HCT116 (cell line): ENCODE measurements around the gene STIL. TPM values are rescaled to one million over a fixed set of nuclear protein-coding genes. Genes with fewer than 3 reads are reported as not detected.

Source experiments
- ATAC-seq: fragments of 200-7000 bp; cut with Tn5 transposase; 2 replicates; pipeline ENCODE4 v1.9.1; 2020; ENCODE audit warnings: mild to moderate bottlenecking, moderate library complexity
- BruUV-seq: library from RNA; stranded (reverse); fragments of 400-500 nt; replicated peaks from 2 replicates; lab custom pipeline; 2021; lab: Mats Ljungman, UMichigan
- CTCF ChIA-PET: fragments of 300-600 bp; sonication (Branson Sonifier 250); formaldehyde crosslinking; loops from one replicate; lab custom pipeline; 2021; ENCODE audit warnings: antibody characterized with exemption; lab: Charles Lee
- POLR2A ChIA-PET: fragments of 300-600, 350-600 bp; sonication (Branson Sonifier 250); formaldehyde crosslinking; loops from one replicate; lab custom pipeline; 2021; ENCODE audit warnings: antibody characterized with exemption; lab: Charles Lee
- RAD21 ChIA-PET, 2 experiments: fragments of 300-600 bp; sonication (Branson Sonifier 250); formaldehyde crosslinking; loops; one replicate each; lab custom pipeline; 2023; ENCODE audit warnings: low total read pairs in 2 of 2; ENCODE audit not compliant: uncharacterized antibody in 2 of 2, unreplicated experiment in 2 of 2, low non-redundant PET in 1 of 2; lab: Charles Lee
- DNase-seq: peaks from one replicate; pipeline ENCODE4 v3.0.0-alpha.2; 2010; ENCODE audit warnings: low read depth, low spot score
- H2AFZ ChIP-seq: fragments of 200-600 bp; shearing (Covaris generic), sonication (generic); 2 replicates; pipeline ENCODE4 v1.6.1; 2017; ENCODE audit warnings: low read depth, mixed run types, mixed read lengths, antibody characterized with exemption, low read length; ENCODE audit not compliant: poor library complexity, severe bottlenecking
- H3K27ac ChIP-seq: 2 replicates; pipeline ENCODE4 v1.5.1; 2012; ENCODE audit warnings: low read depth, low read length
- H3K27me3 ChIP-seq: fragments of 200-600 bp; sonication (generic); 2 replicates; pipeline ENCODE4 v1.6.1; 2016; ENCODE audit warnings: mixed run types, low read length, mixed read lengths; ENCODE audit not compliant: insufficient read depth
- H3K36me3 ChIP-seq, 2 experiments: fragments of 200-500 bp in 1 of 2; fragments of 200-600 bp in 1 of 2; sonication (Bioruptor generic) in 1 of 2; sonication (generic) in 1 of 2; 2 replicates each; pipeline versions ENCODE4 v1.5.1 to v1.6.1; 2014 to 2016; ENCODE audit warnings: low read length in 2 of 2, inconsistent platforms in 1 of 2, mixed read lengths in 1 of 2, mixed run types in 1 of 2; ENCODE audit not compliant: insufficient read depth in 2 of 2, control insufficient read depth in 1 of 2
- H3K4me1 ChIP-seq, 2 experiments: fragments of 200-600 bp in 1 of 2; sonication (generic) in 1 of 2; 2 replicates each; pipeline versions ENCODE4 v1.5.1 to v1.6.1; 2012 to 2017; ENCODE audit warnings: low read length in 2 of 2, inconsistent platforms in 1 of 2, mild to moderate bottlenecking in 1 of 2, mixed read lengths in 1 of 2, mixed run types in 1 of 2, moderate library complexity in 1 of 2; ENCODE audit not compliant: insufficient read depth in 2 of 2, control insufficient read depth in 1 of 2
- H3K4me2 ChIP-seq: fragments of 200-600 bp; sonication (generic); 2 replicates; pipeline ENCODE4 v1.6.1; 2017; ENCODE audit warnings: mixed run types, low read length, mixed read lengths
- H3K4me3 ChIP-seq, 2 experiments: fragments of 200-600 bp in 1 of 2; sonication (generic) in 1 of 2; replicated peaks in 1 of 2; 2 replicates each; pipeline ENCODE4 v1.5.1; 2011 to 2016; ENCODE audit warnings: low read length in 2 of 2, control low read depth in 1 of 2, low read depth in 1 of 2, mild to moderate bottlenecking in 1 of 2, mixed read lengths in 1 of 2, mixed run types in 1 of 2
- H3K79me2 ChIP-seq: fragments of 200-600 bp; sonication (generic); 2 replicates; pipeline ENCODE4 v1.6.1; 2017; ENCODE audit warnings: mild to moderate bottlenecking, mixed run types, low read length, moderate library complexity, mixed read lengths; ENCODE audit not compliant: insufficient read depth
- H3K9ac ChIP-seq: fragments of 200-600 bp; sonication (generic); 2 replicates; pipeline ENCODE4 v1.6.1; 2016; ENCODE audit warnings: low read length, mixed read lengths
- H3K9me2 ChIP-seq: fragments of 200-600 bp; sonication (generic), shearing (Covaris generic); 2 replicates; pipeline ENCODE4 v1.6.1; 2017; ENCODE audit warnings: mixed run types, mild to moderate bottlenecking, moderate library complexity; ENCODE audit not compliant: insufficient read depth
- H3K9me3 ChIP-seq, 2 experiments: fragments of 200-500 bp in 1 of 2; fragments of 200-600 bp in 1 of 2; sonication (Bioruptor generic) in 1 of 2; sonication (generic) in 1 of 2; 2 replicates each; pipeline ENCODE4 v1.6.1; 2014 to 2017; ENCODE audit warnings: low read length in 2 of 2, mixed read lengths in 2 of 2, inconsistent platforms in 1 of 2, low read depth in 1 of 2, mild to moderate bottlenecking in 1 of 2, mixed run types in 1 of 2, moderate library complexity in 1 of 2; ENCODE audit not compliant: control insufficient read depth in 1 of 2, insufficient read depth in 1 of 2
- H4K20me1 ChIP-seq: fragments of 200-600 bp; sonication (generic), shearing (Covaris generic); 2 replicates; pipeline ENCODE4 v1.6.1; 2017; ENCODE audit warnings: mixed run types, mild to moderate bottlenecking, moderate library complexity; ENCODE audit not compliant: insufficient read depth
- CEBPB ChIP-seq: IDR thresholded peaks from 2 replicates; pipeline ENCODE4 v1.6.1; 2012; ENCODE audit warnings: low read depth
- ELF1 ChIP-seq: IDR thresholded peaks from 2 replicates; pipeline ENCODE4 v1.6.1; 2012; ENCODE audit warnings: low read depth, borderline replicate concordance
- EZH2phosphoT487 ChIP-seq: fragments of 200-600 bp; IDR thresholded peaks from 2 replicates; pipeline ENCODE4 v1.6.1; 2018; ENCODE audit warnings: antibody characterized with exemption, borderline replicate concordance
- FOSL1 ChIP-seq: IDR thresholded peaks from 2 replicates; pipeline ENCODE4 v1.6.1; 2012; ENCODE audit warnings: low read depth
- JUND ChIP-seq: IDR thresholded peaks from 2 replicates; pipeline ENCODE4 v1.6.1; 2012
- POLR2A ChIP-seq: IDR thresholded peaks from 2 replicates; pipeline ENCODE4 v1.7.0; 2011; ENCODE audit warnings: borderline replicate concordance; ENCODE audit not compliant: insufficient read depth, insufficient read length; ENCODE audit errors: extremely low read depth
- POLR2AphosphoS5 ChIP-seq: IDR thresholded peaks from 2 replicates; pipeline ENCODE4 v1.6.1; 2011; ENCODE audit warnings: mild to moderate bottlenecking, low read depth, low read length, moderate library complexity
- REST ChIP-seq: IDR thresholded peaks from 2 replicates; pipeline ENCODE4 v1.6.1; 2012; ENCODE audit warnings: low read depth
- TCF7L2 ChIP-seq: IDR thresholded peaks from 2 replicates; pipeline ENCODE4 v1.7.0; 2011; ENCODE audit warnings: borderline replicate concordance, inconsistent platforms; ENCODE audit not compliant: insufficient read depth, insufficient read length; ENCODE audit errors: extremely low read depth
- YY1 ChIP-seq: IDR thresholded peaks from 2 replicates; pipeline ENCODE4 v1.6.1; 2011; ENCODE audit warnings: low read length, low read depth, moderate library complexity, mild to moderate bottlenecking; ENCODE audit not compliant: insufficient replicate concordance; ENCODE audit errors: extremely low read depth
- intact Hi-C: fragments of 100-400 bp; cut with micrococcal nuclease; formaldehyde crosslinking; loops from 2 replicates; pipeline ENCODE4 v1.10.0; 2022
- total RNA-seq: library from RNA; stranded (reverse); gene quantifications from one replicate; pipeline ENCODE4 v1.2.1, GENCODE V29; 2021; ENCODE audit not compliant: unreplicated experiment

STIL gene
- total RNA-seq, 1 experiment from 2014 or later: 34.4 TPM

GRCh38 chr1:47351305-47351704, 37.4 kb upstream of the STIL start:
- no peak overlapping the region for H3K4me3 ChIP-seq
- no TSS peak for BruUV-seq
- H3K79me2 ChIP-seq: peaks cover 52% of the 10 kb centered on the region
- TF ChIP-seq TCF7L2: no peak
- no peak for TF ChIP-seq REST
- no peak for TF ChIP-seq FOSL1
- no peak for TF ChIP-seq CEBPB
- TF ChIP-seq POLR2AphosphoS5: no peak
- TF ChIP-seq YY1: no peak
- TF ChIP-seq ELF1: no peak
- no peak for TF ChIP-seq EZH2phosphoT487
- no peak for TF ChIP-seq POLR2A
- TF ChIP-seq JUND: no peak
- TF ChIP-seq, all 23 proteins: peak for 0
- no peaks in the 10 kb centered on the region for H4K20me1 ChIP-seq
- intact Hi-C loops: no loop called here
- no peak overlapping the region for H3K4me2 ChIP-seq
- CTCF ChIA-PET: no interaction called here
- no peaks in the 10 kb centered on the region for H3K9me3 ChIP-seq
- RAD21 ChIA-PET: no interaction called here
- no peak overlapping the region for H3K9ac ChIP-seq
- H3K9me2 ChIP-seq: no peaks in the 10 kb centered on the region
- ATAC-seq (no peak), DNase-seq (no peak)
- H3K36me3 ChIP-seq: no peaks in the 10 kb centered on the region
- peaks cover 0 to 5% of the 10 kb centered on the region in 2 experiments; a peak in 1 of 4 replicates for H3K4me1 ChIP-seq
- no peaks in the 10 kb centered on the region for H3K27me3 ChIP-seq
- H2AFZ ChIP-seq: no peak overlapping the region
- H3K27ac ChIP-seq: no peak overlapping the region
- POLR2A ChIA-PET: no interaction called here
